Measurements from ENCODE around the gene BRDT. TPM values are rescaled to one million over a fixed set of nuclear protein-coding genes. Genes with fewer than 3 reads are reported as not detected.

Gene BRDT
- total and polyA plus RNA-seq, 2 of the 8 experiments (the other 6 are each of a cell fraction or from before 2014, with no cell fraction given), result 0.08 TPM; not detected in 1

DNA sequence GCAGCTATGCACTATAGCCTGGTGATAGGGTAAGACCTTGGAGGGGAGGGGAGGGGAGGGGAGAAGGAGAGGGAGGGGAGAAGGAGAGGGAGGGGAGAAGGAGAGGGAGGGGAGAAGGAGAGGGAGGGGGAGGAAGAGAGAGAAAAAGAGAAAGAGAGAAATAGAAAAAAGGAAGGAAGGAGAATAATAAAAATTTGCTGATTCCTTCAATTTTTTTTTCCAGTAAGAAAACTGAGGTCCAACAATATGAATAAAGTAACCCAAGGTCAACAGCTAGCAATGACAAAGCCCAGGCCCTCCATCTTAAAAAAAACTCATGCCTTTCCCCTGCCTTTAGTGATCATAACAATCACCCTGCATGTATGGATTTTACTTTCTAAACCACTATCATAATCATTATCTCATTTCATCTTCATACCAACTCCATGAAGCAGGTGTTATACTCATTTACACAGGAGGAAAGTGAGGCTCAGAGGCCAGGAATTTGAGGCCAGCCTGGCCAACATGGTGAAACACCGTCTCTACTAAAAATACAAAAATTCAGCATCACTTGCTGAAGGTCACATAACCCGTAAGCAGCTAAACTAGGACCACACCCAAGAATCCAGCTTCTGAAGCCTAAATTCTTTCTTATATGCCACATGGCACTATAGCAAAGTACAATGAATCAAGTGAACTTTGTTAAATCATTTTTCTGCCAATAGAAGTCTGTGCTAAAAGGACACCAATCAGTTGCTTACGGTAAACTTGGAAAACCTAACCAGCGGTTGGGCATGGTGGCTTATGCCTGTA, 23.4 kb upstream of the BRDT start (continued):
- TF ChIP-seq, protein P1, sequence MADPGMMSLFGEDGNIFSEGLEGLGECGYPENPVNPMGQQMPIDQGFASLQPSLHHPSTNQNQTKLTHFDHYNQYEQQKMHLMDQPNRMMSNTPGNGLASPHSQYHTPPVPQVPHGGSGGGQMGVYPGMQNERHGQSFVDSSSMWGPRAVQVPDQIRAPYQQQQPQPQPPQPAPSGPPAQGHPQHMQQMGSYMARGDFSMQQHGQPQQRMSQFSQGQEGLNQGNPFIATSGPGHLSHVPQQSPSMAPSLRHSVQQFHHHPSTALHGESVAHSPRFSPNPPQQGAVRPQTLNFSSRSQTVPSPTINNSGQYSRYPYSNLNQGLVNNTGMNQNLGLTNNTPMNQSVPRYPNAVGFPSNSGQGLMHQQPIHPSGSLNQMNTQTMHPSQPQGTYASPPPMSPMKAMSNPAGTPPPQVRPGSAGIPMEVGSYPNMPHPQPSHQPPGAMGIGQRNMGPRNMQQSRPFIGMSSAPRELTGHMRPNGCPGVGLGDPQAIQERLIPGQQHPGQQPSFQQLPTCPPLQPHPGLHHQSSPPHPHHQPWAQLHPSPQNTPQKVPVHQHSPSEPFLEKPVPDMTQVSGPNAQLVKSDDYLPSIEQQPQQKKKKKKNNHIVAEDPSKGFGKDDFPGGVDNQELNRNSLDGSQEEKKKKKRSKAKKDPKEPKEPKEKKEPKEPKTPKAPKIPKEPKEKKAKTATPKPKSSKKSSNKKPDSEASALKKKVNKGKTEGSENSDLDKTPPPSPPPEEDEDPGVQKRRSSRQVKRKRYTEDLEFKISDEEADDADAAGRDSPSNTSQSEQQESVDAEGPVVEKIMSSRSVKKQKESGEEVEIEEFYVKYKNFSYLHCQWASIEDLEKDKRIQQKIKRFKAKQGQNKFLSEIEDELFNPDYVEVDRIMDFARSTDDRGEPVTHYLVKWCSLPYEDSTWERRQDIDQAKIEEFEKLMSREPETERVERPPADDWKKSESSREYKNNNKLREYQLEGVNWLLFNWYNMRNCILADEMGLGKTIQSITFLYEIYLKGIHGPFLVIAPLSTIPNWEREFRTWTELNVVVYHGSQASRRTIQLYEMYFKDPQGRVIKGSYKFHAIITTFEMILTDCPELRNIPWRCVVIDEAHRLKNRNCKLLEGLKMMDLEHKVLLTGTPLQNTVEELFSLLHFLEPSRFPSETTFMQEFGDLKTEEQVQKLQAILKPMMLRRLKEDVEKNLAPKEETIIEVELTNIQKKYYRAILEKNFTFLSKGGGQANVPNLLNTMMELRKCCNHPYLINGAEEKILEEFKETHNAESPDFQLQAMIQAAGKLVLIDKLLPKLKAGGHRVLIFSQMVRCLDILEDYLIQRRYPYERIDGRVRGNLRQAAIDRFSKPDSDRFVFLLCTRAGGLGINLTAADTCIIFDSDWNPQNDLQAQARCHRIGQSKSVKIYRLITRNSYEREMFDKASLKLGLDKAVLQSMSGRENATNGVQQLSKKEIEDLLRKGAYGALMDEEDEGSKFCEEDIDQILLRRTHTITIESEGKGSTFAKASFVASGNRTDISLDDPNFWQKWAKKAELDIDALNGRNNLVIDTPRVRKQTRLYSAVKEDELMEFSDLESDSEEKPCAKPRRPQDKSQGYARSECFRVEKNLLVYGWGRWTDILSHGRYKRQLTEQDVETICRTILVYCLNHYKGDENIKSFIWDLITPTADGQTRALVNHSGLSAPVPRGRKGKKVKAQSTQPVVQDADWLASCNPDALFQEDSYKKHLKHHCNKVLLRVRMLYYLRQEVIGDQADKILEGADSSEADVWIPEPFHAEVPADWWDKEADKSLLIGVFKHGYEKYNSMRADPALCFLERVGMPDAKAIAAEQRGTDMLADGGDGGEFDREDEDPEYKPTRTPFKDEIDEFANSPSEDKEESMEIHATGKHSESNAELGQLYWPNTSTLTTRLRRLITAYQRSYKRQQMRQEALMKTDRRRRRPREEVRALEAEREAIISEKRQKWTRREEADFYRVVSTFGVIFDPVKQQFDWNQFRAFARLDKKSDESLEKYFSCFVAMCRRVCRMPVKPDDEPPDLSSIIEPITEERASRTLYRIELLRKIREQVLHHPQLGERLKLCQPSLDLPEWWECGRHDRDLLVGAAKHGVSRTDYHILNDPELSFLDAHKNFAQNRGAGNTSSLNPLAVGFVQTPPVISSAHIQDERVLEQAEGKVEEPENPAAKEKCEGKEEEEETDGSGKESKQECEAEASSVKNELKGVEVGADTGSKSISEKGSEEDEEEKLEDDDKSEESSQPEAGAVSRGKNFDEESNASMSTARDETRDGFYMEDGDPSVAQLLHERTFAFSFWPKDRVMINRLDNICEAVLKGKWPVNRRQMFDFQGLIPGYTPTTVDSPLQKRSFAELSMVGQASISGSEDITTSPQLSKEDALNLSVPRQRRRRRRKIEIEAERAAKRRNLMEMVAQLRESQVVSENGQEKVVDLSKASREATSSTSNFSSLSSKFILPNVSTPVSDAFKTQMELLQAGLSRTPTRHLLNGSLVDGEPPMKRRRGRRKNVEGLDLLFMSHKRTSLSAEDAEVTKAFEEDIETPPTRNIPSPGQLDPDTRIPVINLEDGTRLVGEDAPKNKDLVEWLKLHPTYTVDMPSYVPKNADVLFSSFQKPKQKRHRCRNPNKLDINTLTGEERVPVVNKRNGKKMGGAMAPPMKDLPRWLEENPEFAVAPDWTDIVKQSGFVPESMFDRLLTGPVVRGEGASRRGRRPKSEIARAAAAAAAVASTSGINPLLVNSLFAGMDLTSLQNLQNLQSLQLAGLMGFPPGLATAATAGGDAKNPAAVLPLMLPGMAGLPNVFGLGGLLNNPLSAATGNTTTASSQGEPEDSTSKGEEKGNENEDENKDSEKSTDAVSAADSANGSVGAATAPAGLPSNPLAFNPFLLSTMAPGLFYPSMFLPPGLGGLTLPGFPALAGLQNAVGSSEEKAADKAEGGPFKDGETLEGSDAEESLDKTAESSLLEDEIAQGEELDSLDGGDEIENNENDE (IDR thresholded peaks at IDR 0.05; ENCODE audit: insufficient replicate concordance, low read length), result no peak
- no peak for TF ChIP-seq EP300 (IDR thresholded peaks at IDR 0.05; ENCODE audit: borderline replicate concordance in 1 of 2, low read depth in 2 of 2, low read length in 2 of 2)
- no peak for TF ChIP-seq FOSL1 (IDR thresholded peaks at IDR 0.05; ENCODE audit: insufficient read depth, low read depth, low read length)
- TF ChIP-seq HDAC2 (IDR thresholded peaks at IDR 0.05; ENCODE audit: borderline replicate concordance in 1 of 2, low read depth in 2 of 2, low read length in 2 of 2), result no peak
- TF ChIP-seq, protein P2, sequence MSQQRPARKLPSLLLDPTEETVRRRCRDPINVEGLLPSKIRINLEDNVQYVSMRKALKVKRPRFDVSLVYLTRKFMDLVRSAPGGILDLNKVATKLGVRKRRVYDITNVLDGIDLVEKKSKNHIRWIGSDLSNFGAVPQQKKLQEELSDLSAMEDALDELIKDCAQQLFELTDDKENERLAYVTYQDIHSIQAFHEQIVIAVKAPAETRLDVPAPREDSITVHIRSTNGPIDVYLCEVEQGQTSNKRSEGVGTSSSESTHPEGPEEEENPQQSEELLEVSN (IDR thresholded peaks at IDR 0.05), result no peak
